CD4-positive, alpha-beta T cell treated with Interleukin-6 at 100 ng/mL for 8 hours (primary cell): ENCODE measurements around the gene GRIA1.

ENCODE experiments used
- DNase-seq: peaks from one replicate; pipeline ENCODE4 v3.0.0-alpha.2; 2020; ENCODE audit warnings: mixed read lengths, low spot score

The GRIA1 gene

GRCh38 chr5:153551537-153552079 lies 61.1 kb downstream of the GRIA1 start:
- no peak for DNase-seq

GRCh38 chr5:153552886-153553285 lies 62.4 kb downstream of the GRIA1 start:
- no peak for DNase-seq

- no peak for DNase-seq
Observed at GRCh38 chr5:153555420-153556114, 65.1 kb downstream of the GRIA1 start.

- no peak for DNase-seq
Observed at GRCh38 chr5:153558957-153559356, 68.5 kb downstream of the GRIA1 start.

GRCh38 chr5:153559926-153560325 lies 69.5 kb downstream of the GRIA1 start:
- no peak for DNase-seq

GRCh38 chr5:153562189-153562588 lies 71.7 kb downstream of the GRIA1 start:
- no peak for DNase-seq

GRCh38 chr5:153565822-153566221 lies 75.4 kb downstream of the GRIA1 start:
- DNase-seq = no peak

GRCh38 chr5:153569036-153569435 lies 78.6 kb downstream of the GRIA1 start:
- DNase-seq = no peak

- DNase-seq = no peak
Observed at GRCh38 chr5:153571162-153571561, 80.7 kb downstream of the GRIA1 start.

- no peak for DNase-seq
Observed at GRCh38 chr5:153572411-153573145, 82.1 kb downstream of the GRIA1 start.

GRCh38 chr5:153573326-153574033 lies 83.0 kb downstream of the GRIA1 start:
- no peak for DNase-seq

GRCh38 chr5:153584126-153584959 lies 93.9 kb downstream of the GRIA1 start:
- no peak for DNase-seq

GRCh38 chr5:153584960-153585359 lies 94.5 kb downstream of the GRIA1 start:
- no peak for DNase-seq

- no peak for DNase-seq
Observed at GRCh38 chr5:153585622-153586277, 95.3 kb downstream of the GRIA1 start.

GRCh38 chr5:153592081-153592480 lies 101.6 kb downstream of the GRIA1 start:
- DNase-seq = no peak

- DNase-seq = no peak
Observed at GRCh38 chr5:153594785-153595184, 104.3 kb downstream of the GRIA1 start.

- no peak for DNase-seq
Observed at GRCh38 chr5:153598099-153598498, 107.6 kb downstream of the GRIA1 start.

- no peak for DNase-seq
Observed at GRCh38 chr5:153601377-153601776, 110.9 kb downstream of the GRIA1 start.

- DNase-seq = no peak
Observed at GRCh38 chr5:153605386-153605785, 114.9 kb downstream of the GRIA1 start.

GRCh38 chr5:153610009-153610408 lies 119.5 kb downstream of the GRIA1 start:
- DNase-seq = no peak

GRCh38 chr5:153610811-153611210 lies 120.3 kb downstream of the GRIA1 start:
- DNase-seq = no peak
